ENCODE measurements around the gene FCRL1.

- TF ChIP-seq POLR2A (IDR thresholded peaks at IDR 0.05), result no peak
- no peak for TF ChIP-seq CTCF (IDR thresholded peaks at IDR 0.05)
These were observed 68.6 kb downstream of the FCRL1 start for GRCh38 chr1:157751283-157751682.

Measured in gastroesophageal sphincter (tissue), 3 donors.